Right ventricle myocardium inferior (tissue), 1 donor: Measurements from ENCODE around the gene FAM13A. TPM values are rescaled to one million over a fixed set of nuclear protein-coding genes. Genes with fewer than 3 reads are reported as not detected.

ENCODE experiments used
- ATAC-seq: fragments of 200-7000 bp; cut with Tn5 transposase; one replicate; pipeline ENCODE4 v1.9.1; 2020; ENCODE audit warnings: mild to moderate bottlenecking, moderate library complexity
- DNase-seq: peaks from one replicate; pipeline ENCODE4 v3.0.0; 2021; ENCODE audit errors: missing footprints
- intact Hi-C: fragments of 100-400 bp; cut with DNase I; formaldehyde crosslinking; loops from one replicate; pipeline ENCODE4 v1.11.0; 2022
- total RNA-seq: library from RNA; stranded (reverse); fragmentation: NEBNext Ultra II Directional; extraction: Animal tissue kit (Norgen Biotek cat#: 25700); gene quantifications from one replicate; pipeline ENCODE4 v1.2.1, GENCODE V29; 2021
- donor health status: DM: no; HTN: yes; CAD: no; lungs with severe emphysema.

FAM13A gene
- total RNA-seq, 1 donor from 2014 or later, result 17.3 TPM

GRCh38 chr4:88830598-88830997 is 226.4 kb downstream of the FAM13A start:
- DNase-seq (no peak), ATAC-seq (peak; percentile 70)
- intact Hi-C loops, result no loop called here

GRCh38 chr4:88828842-88829571 is 228.0 kb downstream of the FAM13A start:
- intact Hi-C loops, result no loop called here
- DNase-seq (no peak), ATAC-seq (peak; percentile 44)

- intact Hi-C loops, result no loop called here
- DNase-seq (no peak), ATAC-seq (no peak)
These were observed 229.5 kb downstream of the FAM13A start for GRCh38 chr4:88827442-88827841.

- intact Hi-C loops, result no loop called here
- DNase-seq (no peak), ATAC-seq (no peak)
These were observed 230.2 kb downstream of the FAM13A start for GRCh38 chr4:88826771-88827170.

GRCh38 chr4:88825931-88826330 is 231.1 kb downstream of the FAM13A start:
- intact Hi-C loops, result no loop called here
- DNase-seq, result no peak
- no peak for ATAC-seq

- peak; percentile 92 for DNase-seq
- ATAC-seq, result peak; percentile 99
- intact Hi-C loops, result loop anchor here (5.0 kb wide), 1 partner anchor 289 kb away; the partner anchor contains the start of gene TIGD2
These were observed 233.7 kb downstream of the FAM13A start for GRCh38 chr4:88823058-88823919.

GRCh38 chr4:88822034-88822789 is 234.8 kb downstream of the FAM13A start:
- ATAC-seq, result no peak
- intact Hi-C loops, result loop anchor here (5.0 kb wide), 1 partner anchor 290 kb away; the partner anchor contains the start of gene TIGD2

GRCh38 chr4:88821522-88821921 is 235.5 kb downstream of the FAM13A start:
- intact Hi-C loops, result loop anchor here (5.0 kb wide), 1 partner anchor 291 kb away; the partner anchor contains the start of gene TIGD2
- ATAC-seq (no peak), DNase-seq (no peak)

More at GRCh38 chr4:88822034-88822789, 234.8 kb downstream of the FAM13A start:
- no peak for DNase-seq

GRCh38 chr4:88820698-88821415 is 236.1 kb downstream of the FAM13A start:
- no peak for DNase-seq
- no peak for ATAC-seq
- intact Hi-C loops, result loop anchor here (5.0 kb wide), 1 partner anchor 291 kb away; the partner anchor contains the start of gene TIGD2

- ATAC-seq (no peak), DNase-seq (no peak)
- intact Hi-C loops, result loop anchor here (2.0 to 5.0 kb wide), 2 partner anchors 203 to 292 kb away; partner anchors contain the start of gene TIGD2
These were observed 236.9 kb downstream of the FAM13A start for GRCh38 chr4:88819818-88820697.

GRCh38 chr4:88818631-88819470 is 238.1 kb downstream of the FAM13A start:
- no peak for DNase-seq

GRCh38 chr4:88817740-88818139 is 239.2 kb downstream of the FAM13A start:
- no peak for ATAC-seq
- DNase-seq, result no peak
- intact Hi-C loops, result loop anchor here (2.0 kb wide), 1 partner anchor 205 kb away; no protein-coding TSS in a partner anchor

More at GRCh38 chr4:88818631-88819470, 238.1 kb downstream of the FAM13A start:
- ATAC-seq, result no peak
- intact Hi-C loops, result loop anchor here (2.0 kb wide), 1 partner anchor 204 kb away; no protein-coding TSS in a partner anchor

- no peak for ATAC-seq
- intact Hi-C loops, result no loop called here
- no peak for DNase-seq
These were observed 240.6 kb downstream of the FAM13A start for GRCh38 chr4:88816360-88816759.

GRCh38 chr4:88814043-88814617 is 242.9 kb downstream of the FAM13A start:
- intact Hi-C loops, result no loop called here
- no peak for ATAC-seq
- DNase-seq, result no peak

GRCh38 chr4:88813013-88813412 is 244.0 kb downstream of the FAM13A start:
- DNase-seq (no peak), ATAC-seq (no peak)
- intact Hi-C loops, result no loop called here

- DNase-seq (no peak), ATAC-seq (no peak)
- intact Hi-C loops, result no loop called here
These were observed 244.6 kb downstream of the FAM13A start for GRCh38 chr4:88812420-88812819.
